Kidney epithelial cell (primary cell): ENCODE results near the gene PKP1. TPM values are rescaled to one million over a fixed set of nuclear protein-coding genes. Genes with fewer than 3 reads are reported as not detected.

ENCODE experiments used
- DNase-seq: peaks from one replicate; pipeline ENCODE4 v3.0.0-alpha.2; 2010; ENCODE audit warnings: low read depth
- H3K27me3 ChIP-seq: 2 replicates; pipeline ENCODE4 v1.6.0; 2011; ENCODE audit warnings: low read length; ENCODE audit not compliant: control insufficient read depth, insufficient read depth
- H3K36me3 ChIP-seq: 2 replicates; pipeline ENCODE4 v1.5.1; 2011; ENCODE audit warnings: low read length; ENCODE audit not compliant: control insufficient read depth, insufficient read depth
- H3K4me3 ChIP-seq: 2 replicates; pipeline ENCODE4 v1.5.1; 2011; ENCODE audit warnings: low read depth, mild to moderate bottlenecking, control low read depth, low read length
- CTCF ChIP-seq: IDR thresholded peaks from 2 replicates; pipeline ENCODE4 v1.5.1; 2011; ENCODE audit warnings: mild to moderate bottlenecking, moderate library complexity, low read length, control low read depth, inconsistent platforms; ENCODE audit not compliant: insufficient read depth, poor library complexity, severe bottlenecking
- total RNA-seq: library from RNA; depleted of rRNA; stranded (reverse); fragments of >200 nt; gene quantifications from 2 replicates; pipeline ENCODE4 v1.2.3, GENCODE V29; 2015

Gene PKP1
- total RNA-seq, 1 donor from 2014 or later = 8.7 TPM

GRCh38 chr1:201350361-201350725 is 67.0 kb downstream of the PKP1 start:
- TF ChIP-seq CTCF = no peak
- Histone ChIP-seq H3K27me3 (peaks cover 12% of the 10 kb centered on the region), H3K4me3 (no peak overlapping the region), H3K36me3 (no peaks in the 10 kb centered on the region)
- no peak for DNase-seq

GRCh38 chr1:201350884-201351283 is 67.6 kb downstream of the PKP1 start:
- no peak overlapping the region for H3K4me3 ChIP-seq
- TF ChIP-seq CTCF = no peak
- H3K27me3 ChIP-seq = peaks cover 12% of the 10 kb centered on the region
- DNase-seq = no peak
- H3K36me3 ChIP-seq = no peaks in the 10 kb centered on the region

GRCh38 chr1:201351617-201352016 is 68.3 kb downstream of the PKP1 start:
- no peak for TF ChIP-seq CTCF

DNA sequence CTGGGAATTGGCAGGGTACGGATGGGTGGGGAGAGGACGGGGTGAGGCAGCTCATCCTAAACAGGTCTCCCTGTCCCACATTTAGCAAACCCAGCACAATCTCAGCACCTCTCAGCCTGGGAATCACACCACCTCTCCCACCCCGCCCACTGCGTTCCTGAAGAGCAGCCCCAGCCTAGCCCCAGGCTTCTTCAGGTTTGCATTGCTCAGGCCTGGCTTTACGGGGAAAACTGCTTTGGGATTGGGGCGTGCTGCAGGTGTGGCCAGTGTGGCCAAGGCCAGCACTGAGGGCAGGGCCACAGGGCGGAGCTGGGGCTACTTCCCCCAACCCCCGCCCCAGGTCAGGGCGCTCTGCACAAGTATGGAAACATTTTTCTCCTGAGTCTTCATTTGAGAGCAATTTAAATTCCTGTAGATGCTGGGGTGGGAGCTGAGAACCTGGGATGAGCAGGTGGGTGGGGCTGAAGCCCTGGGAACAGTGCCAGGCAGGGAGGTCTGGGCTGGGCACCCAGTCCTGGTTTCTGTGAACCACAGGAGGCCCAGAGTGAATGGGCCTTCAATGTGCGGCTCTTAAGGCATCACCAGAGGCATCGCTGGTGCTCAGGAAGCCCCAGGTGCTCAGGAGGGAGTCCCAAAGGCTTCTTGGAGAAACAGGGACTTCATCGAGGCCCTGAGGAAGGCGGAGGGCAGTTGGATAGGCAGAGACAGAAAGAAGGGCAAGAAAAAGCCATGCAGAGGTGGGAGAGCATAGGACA is 70.1 kb downstream of the PKP1 start:
- TF ChIP-seq CTCF = no peak
- Histone ChIP-seq H3K36me3 (no peaks in the 10 kb centered on the region), H3K4me3 (no peak overlapping the region), H3K27me3 (peaks cover 10% of the 10 kb centered on the region)
- no peak for DNase-seq

More at GRCh38 chr1:201351617-201352016, 68.3 kb downstream of the PKP1 start:
- Histone ChIP-seq H3K36me3 (no peaks in the 10 kb centered on the region), H3K4me3 (no peak overlapping the region), H3K27me3 (peaks cover 15% of the 10 kb centered on the region)
- no peak for DNase-seq

- TF ChIP-seq CTCF = no peak
- H3K27me3 ChIP-seq = peaks cover 10% of the 10 kb centered on the region
These were observed 71.0 kb downstream of the PKP1 start for GRCh38 chr1:201354151-201354900.

GRCh38 chr1:201354901-201355295 is 71.6 kb downstream of the PKP1 start:
- no peaks in the 10 kb centered on the region for H3K36me3 ChIP-seq
- H3K4me3 ChIP-seq = no peak overlapping the region
- no peak for TF ChIP-seq CTCF
- no peak for DNase-seq
- H3K27me3 ChIP-seq = peaks cover 10% of the 10 kb centered on the region

More at GRCh38 chr1:201354151-201354900, 71.0 kb downstream of the PKP1 start:
- Histone ChIP-seq H3K36me3 (no peaks in the 10 kb centered on the region), H3K4me3 (no peak overlapping the region)
- no peak for DNase-seq
